Hepatocyte (in vitro differentiated cells): ENCODE measurements around the gene RELCH. TPM values are rescaled to one million over a fixed set of nuclear protein-coding genes. Genes with fewer than 3 reads are reported as not detected.

Experiments
- DNase-seq: peaks from one replicate; pipeline ENCODE4 v3.0.0-alpha.2; 2016; ENCODE audit warnings: low spot score
- H2AFZ ChIP-seq: fragments of 200-600 bp; sonication (generic); 2 replicates; pipeline ENCODE4 v1.6.0; 2016; ENCODE audit warnings: antibody characterized with exemption, mild to moderate bottlenecking
- H3K27ac ChIP-seq: fragments of 200-600 bp; sonication (generic); 2 replicates; pipeline ENCODE4 v1.5.1; 2016; ENCODE audit warnings: mild to moderate bottlenecking
- H3K27me3 ChIP-seq: fragments of 200-600 bp; sonication (generic); 2 replicates; pipeline ENCODE4 v1.6.1; 2016
- H3K36me3 ChIP-seq: fragments of 200-600 bp; sonication (generic); replicated peaks from 2 replicates; pipeline ENCODE4 v1.5.1; 2016; ENCODE audit warnings: low read depth; ENCODE audit not compliant: insufficient read depth
- H3K4me1 ChIP-seq: fragments of 200-600 bp; sonication (generic); 2 replicates; pipeline ENCODE4 v1.5.1; 2016; ENCODE audit warnings: mild to moderate bottlenecking, moderate library complexity; ENCODE audit not compliant: insufficient read depth
- H3K4me2 ChIP-seq: fragments of 200-600 bp; sonication (generic); 2 replicates; pipeline ENCODE4 v1.6.0; 2016
- H3K4me3 ChIP-seq: fragments of 200-600 bp; sonication (generic); 2 replicates; pipeline ENCODE4 v1.5.1; 2016; ENCODE audit warnings: mild to moderate bottlenecking
- H3K79me2 ChIP-seq: fragments of 200-600 bp; sonication (generic); 2 replicates; pipeline ENCODE4 v1.6.0; 2017; ENCODE audit warnings: mild to moderate bottlenecking
- H3K9me2 ChIP-seq: fragments of 200-600 bp; sonication (generic); replicated peaks from 2 replicates; pipeline ENCODE4 v1.6.0; 2017; ENCODE audit warnings: mild to moderate bottlenecking; ENCODE audit not compliant: insufficient read depth
- H3K9me3 ChIP-seq: fragments of 200-600 bp; sonication (generic); 2 replicates; pipeline ENCODE4 v1.5.1; 2016; ENCODE audit warnings: low read depth, mild to moderate bottlenecking
- H4K20me1 ChIP-seq: fragments of 200-600 bp; sonication (generic); 2 replicates; pipeline ENCODE4 v1.6.0; 2016; ENCODE audit warnings: mild to moderate bottlenecking; ENCODE audit not compliant: insufficient read depth, poor library complexity, severe bottlenecking
- EZH2 ChIP-seq: fragments of 200-600 bp; sonication (generic); IDR thresholded peaks from 2 replicates; pipeline ENCODE4 v1.6.1; 2016; ENCODE audit warnings: antibody characterized with exemption, mild to moderate bottlenecking, borderline replicate concordance
- EZH2phosphoT487 ChIP-seq: fragments of 200-600 bp; sonication (generic); IDR thresholded peaks from one replicate; pipeline ENCODE4 v1.6.1; 2018; ENCODE audit warnings: antibody characterized with exemption, mild to moderate bottlenecking, low read depth, moderate library complexity; ENCODE audit not compliant: unreplicated experiment, severe bottlenecking
- WGBS: methylation state at CpG from one replicate; pipeline ENCODE4 v1.1.6; 2016; ENCODE audit warnings: low lambda C conversion rate; ENCODE audit errors: missing lambda C conversion rate; 5-methylcytosine and 5-hydroxymethylcytosine counted together
- polyA plus RNA-seq: library from polyadenylated mRNA; unstranded; fragments of >200 nt; fragmentation: Nextera tagmentation; extraction: Ambion mirVana; gene quantifications from 2 replicates; pipeline ENCODE4 v1.2.1, GENCODE V29; 2016
- total RNA-seq: library from RNA; depleted of rRNA; stranded (reverse); fragments of >200 nt; gene quantifications from 2 replicates; pipeline ENCODE4 v1.2.3, GENCODE V29; 2014
- TF ChIP-seq, protein P1 (sequence below): fragments of 200-600 bp; sonication (generic); IDR thresholded peaks from 2 replicates; pipeline ENCODE4 v1.5.1; 2016; ENCODE audit warnings: antibody characterized with exemption, mild to moderate bottlenecking; ENCODE audit not compliant: poor library complexity

Gene RELCH
- total and polyA plus RNA-seq, 2 experiments from 2014 or later, result 8.3 to 45.8 TPM

- Histone ChIP-seq H3K4me2 (no peak overlapping the region), H3K4me1 (no peaks in the 10 kb centered on the region), H3K36me3 (no peaks in the 10 kb centered on the region), H4K20me1 (no peaks in the 10 kb centered on the region), H3K9me2 (no peaks in the 10 kb centered on the region), H2AFZ (no peak overlapping the region), H3K79me2 (peaks cover 46% of the 10 kb centered on the region), H3K27ac (no peak overlapping the region), H3K4me3 (no peak overlapping the region), H3K9me3 (no peaks in the 10 kb centered on the region), H3K27me3 (no peaks in the 10 kb centered on the region)
- TF ChIP-seq EZH2phosphoT487, result no peak
- TF ChIP-seq, protein P1, sequence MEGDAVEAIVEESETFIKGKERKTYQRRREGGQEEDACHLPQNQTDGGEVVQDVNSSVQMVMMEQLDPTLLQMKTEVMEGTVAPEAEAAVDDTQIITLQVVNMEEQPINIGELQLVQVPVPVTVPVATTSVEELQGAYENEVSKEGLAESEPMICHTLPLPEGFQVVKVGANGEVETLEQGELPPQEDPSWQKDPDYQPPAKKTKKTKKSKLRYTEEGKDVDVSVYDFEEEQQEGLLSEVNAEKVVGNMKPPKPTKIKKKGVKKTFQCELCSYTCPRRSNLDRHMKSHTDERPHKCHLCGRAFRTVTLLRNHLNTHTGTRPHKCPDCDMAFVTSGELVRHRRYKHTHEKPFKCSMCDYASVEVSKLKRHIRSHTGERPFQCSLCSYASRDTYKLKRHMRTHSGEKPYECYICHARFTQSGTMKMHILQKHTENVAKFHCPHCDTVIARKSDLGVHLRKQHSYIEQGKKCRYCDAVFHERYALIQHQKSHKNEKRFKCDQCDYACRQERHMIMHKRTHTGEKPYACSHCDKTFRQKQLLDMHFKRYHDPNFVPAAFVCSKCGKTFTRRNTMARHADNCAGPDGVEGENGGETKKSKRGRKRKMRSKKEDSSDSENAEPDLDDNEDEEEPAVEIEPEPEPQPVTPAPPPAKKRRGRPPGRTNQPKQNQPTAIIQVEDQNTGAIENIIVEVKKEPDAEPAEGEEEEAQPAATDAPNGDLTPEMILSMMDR, result no peak
- no peak for TF ChIP-seq EZH2
- 97% methylated on average over 4 of the region's 4 CpGs for WGBS
- DNase-seq, result no peak
Observed at GRCh38 chr18:62179213-62179612, 7.8 kb upstream of the RELCH start.

DNA sequence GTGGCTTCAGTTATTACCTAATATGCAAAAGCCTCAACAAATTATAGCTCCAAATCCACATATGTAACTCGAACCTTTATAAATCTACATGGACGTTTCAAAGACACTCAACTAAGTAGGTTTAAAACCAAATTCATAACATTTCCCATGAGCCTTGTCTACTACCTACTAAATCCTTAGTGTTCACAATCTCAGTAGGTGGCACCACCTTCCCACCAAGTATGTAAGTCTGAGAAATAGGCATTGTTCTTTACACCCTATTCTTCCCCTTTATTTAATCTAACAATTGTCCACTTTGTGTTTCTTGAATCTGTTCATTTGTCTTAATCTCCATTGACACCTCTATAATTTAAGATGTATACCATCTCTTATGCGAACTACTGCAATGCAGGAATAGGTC lies 4.8 kb upstream of the RELCH start:
- H3K4me1 ChIP-seq, result peaks cover 10% of the 10 kb centered on the region
- no peaks in the 10 kb centered on the region for H3K27me3 ChIP-seq
- no peak overlapping the region for H2AFZ ChIP-seq
- TF ChIP-seq EZH2phosphoT487 (no peak), EZH2 (no peak)
- TF ChIP-seq, protein P1, result no peak
- H4K20me1 ChIP-seq, result no peaks in the 10 kb centered on the region
- H3K4me2 ChIP-seq, result no peak overlapping the region
- no peak overlapping the region for H3K27ac ChIP-seq
- DNase-seq, result no peak
- peaks cover 46% of the 10 kb centered on the region for H3K79me2 ChIP-seq
- WGBS, result 78% methylated on average over 3 of the region's 3 CpGs
- H3K9me2 ChIP-seq, result no peaks in the 10 kb centered on the region
- H3K4me3 ChIP-seq, result no peak overlapping the region
- H3K36me3 ChIP-seq, result no peaks in the 10 kb centered on the region
- no peaks in the 10 kb centered on the region for H3K9me3 ChIP-seq

GRCh38 chr18:62183578-62184195 lies 3.4 kb upstream of the RELCH start:
- H3K4me3 ChIP-seq, result no peak overlapping the region
- no peak overlapping the region for H2AFZ ChIP-seq
- H3K4me1 ChIP-seq, result peaks cover 10% of the 10 kb centered on the region
- peaks cover 4% of the 10 kb centered on the region for H4K20me1 ChIP-seq
- H3K4me2 ChIP-seq, result no peak overlapping the region
- H3K27ac ChIP-seq, result no peak overlapping the region
- 4% methylated on average over 2 of the region's 2 CpGs for WGBS
- TF ChIP-seq, protein P1, result peak; percentile 91
- TF ChIP-seq EZH2phosphoT487, result no peak
- no peaks in the 10 kb centered on the region for H3K36me3 ChIP-seq
- H3K27me3 ChIP-seq, result no peaks in the 10 kb centered on the region
- H3K79me2 ChIP-seq, result peaks cover 58% of the 10 kb centered on the region
- H3K9me3 ChIP-seq, result no peaks in the 10 kb centered on the region
- H3K9me2 ChIP-seq, result no peaks in the 10 kb centered on the region
- peak; percentile 74 for DNase-seq

- Histone ChIP-seq H3K79me2 (peaks cover 75% of the 10 kb centered on the region), H4K20me1 (peaks cover 23% of the 10 kb centered on the region), H3K9me2 (no peaks in the 10 kb centered on the region), H3K36me3 (no peaks in the 10 kb centered on the region), H3K9me3 (no peaks in the 10 kb centered on the region), H3K27me3 (no peaks in the 10 kb centered on the region), H3K4me1 (peaks cover 19% of the 10 kb centered on the region), H3K4me3 (peak overlapping the region; percentile 49), H2AFZ (peak overlapping the region; percentile 79), H3K4me2 (peak overlapping the region; percentile 82), H3K27ac (peak overlapping the region; percentile 74)
- WGBS, result 3% methylated on average over 12 of the region's 12 CpGs
- TF ChIP-seq EZH2, result no peak
- TF ChIP-seq, protein P1, result no peak
- TF ChIP-seq EZH2phosphoT487, result no peak
- DNase-seq, result no peak
Observed at GRCh38 chr18:62186499-62186773, 619 bp upstream of the RELCH start.
